GM10248 (cell line): ENCODE results near the gene PTPN3.

Experiments
- CTCF ChIA-PET: fragments of 300-600 bp; sonication (Branson Sonifier 250); formaldehyde crosslinking; extraction: SDS; loops from one replicate; lab custom pipeline; 2021; ENCODE audit warnings: antibody characterized with exemption; lab: Yijun Ruan, JAX
- POLR2A ChIA-PET: fragments of 350-650 bp; sonication (Branson Sonifier 250); formaldehyde crosslinking; extraction: SDS; loops from one replicate; lab custom pipeline; 2020; ENCODE audit warnings: antibody characterized with exemption; lab: Yijun Ruan, JAX
- DNase-seq: peaks from one replicate; pipeline ENCODE4 v3.0.0; 2012; ENCODE audit errors: extremely low spot score
- TF ChIP-seq, protein P1 (sequence below): IDR thresholded peaks from 2 replicates; pipeline ENCODE4 v1.5.1; 2012; ENCODE audit warnings: mild to moderate bottlenecking, low read depth; ENCODE audit errors: extremely low read depth, missing control alignments, control extremely low read depth

Gene PTPN3

DNA sequence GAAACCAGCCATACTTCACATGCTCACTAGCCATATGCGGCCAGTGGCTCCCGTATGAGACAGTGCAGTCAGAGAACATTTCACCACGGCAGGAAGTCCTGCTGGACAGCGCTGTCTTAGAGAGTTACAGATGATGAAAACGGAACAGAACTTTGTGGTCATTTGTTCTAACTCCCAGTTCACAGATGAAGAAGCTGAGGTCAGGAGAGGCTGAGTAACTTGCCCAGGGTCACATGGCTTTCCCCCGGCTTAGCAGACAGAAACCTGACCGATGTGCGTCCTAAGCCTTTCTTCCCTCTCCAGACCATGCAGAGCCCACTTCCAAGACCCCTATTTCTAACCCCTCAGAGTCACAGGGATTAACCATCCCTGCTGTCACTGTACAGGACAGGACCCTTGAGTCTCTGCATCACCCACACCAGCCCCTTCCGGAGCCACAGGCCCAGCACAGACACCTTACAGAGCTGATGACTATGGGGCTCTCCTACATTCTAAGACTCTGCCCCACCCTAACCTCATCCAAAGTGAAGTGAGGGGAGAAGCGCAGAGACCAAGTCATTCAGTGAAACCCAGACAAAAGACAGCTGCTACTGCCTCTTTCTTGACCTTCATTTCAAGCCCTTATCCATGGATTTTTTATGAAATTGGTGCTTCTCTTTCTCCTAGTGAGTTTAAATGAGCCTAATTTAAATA, 86.9 kb downstream of the PTPN3 start:
- TF ChIP-seq, protein P1, sequence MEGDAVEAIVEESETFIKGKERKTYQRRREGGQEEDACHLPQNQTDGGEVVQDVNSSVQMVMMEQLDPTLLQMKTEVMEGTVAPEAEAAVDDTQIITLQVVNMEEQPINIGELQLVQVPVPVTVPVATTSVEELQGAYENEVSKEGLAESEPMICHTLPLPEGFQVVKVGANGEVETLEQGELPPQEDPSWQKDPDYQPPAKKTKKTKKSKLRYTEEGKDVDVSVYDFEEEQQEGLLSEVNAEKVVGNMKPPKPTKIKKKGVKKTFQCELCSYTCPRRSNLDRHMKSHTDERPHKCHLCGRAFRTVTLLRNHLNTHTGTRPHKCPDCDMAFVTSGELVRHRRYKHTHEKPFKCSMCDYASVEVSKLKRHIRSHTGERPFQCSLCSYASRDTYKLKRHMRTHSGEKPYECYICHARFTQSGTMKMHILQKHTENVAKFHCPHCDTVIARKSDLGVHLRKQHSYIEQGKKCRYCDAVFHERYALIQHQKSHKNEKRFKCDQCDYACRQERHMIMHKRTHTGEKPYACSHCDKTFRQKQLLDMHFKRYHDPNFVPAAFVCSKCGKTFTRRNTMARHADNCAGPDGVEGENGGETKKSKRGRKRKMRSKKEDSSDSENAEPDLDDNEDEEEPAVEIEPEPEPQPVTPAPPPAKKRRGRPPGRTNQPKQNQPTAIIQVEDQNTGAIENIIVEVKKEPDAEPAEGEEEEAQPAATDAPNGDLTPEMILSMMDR, result no peak
- POLR2A ChIA-PET, result interaction anchor here (0.5 to 1.0 kb wide), 3 partner anchors 9 to 296 kb away, joined by 3 to 4 read pairs (median 3); no protein-coding TSS in a partner anchor
- CTCF ChIA-PET, result interaction anchor here (0.6 to 5.6 kb wide), 25 partner anchors 8 to 595 kb away, joined by 3 to 79 read pairs (median 4); partner anchors contain the start of gene TMEM245
- DNase-seq, result peak; percentile 68

DNA sequence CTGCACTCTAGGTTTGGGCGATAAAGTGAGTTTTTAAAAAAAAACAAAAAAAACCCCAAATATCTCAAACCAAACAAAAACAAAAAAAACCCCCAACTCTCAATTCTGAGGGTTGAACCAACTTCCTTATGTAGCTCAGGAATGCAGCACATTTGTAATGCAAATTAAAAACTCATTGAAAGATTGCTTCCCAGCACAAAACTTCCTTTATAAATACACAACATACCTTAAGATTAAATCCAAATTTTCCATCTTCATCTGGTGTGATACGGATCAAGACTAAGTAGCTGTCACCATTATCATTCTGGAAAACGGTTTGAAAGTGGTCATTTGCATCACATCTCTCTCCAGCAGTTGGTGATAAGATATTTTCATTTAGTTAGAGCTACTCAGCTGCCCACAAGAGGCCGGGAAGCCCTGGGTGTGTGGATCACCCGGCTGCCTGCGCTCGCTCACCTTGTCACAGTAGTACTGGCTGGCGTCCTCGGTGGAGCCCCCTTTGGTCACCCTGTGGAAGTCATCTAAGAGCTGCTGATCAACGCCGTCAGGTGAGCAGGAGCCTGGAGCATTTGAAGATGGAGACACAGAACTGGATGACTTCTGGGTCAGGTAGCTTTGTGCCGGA, 88.2 kb downstream of the PTPN3 start:
- no peak for DNase-seq
- ChIA-PET CTCF (interaction anchor here (0.9 to 5.6 kb wide), 12 partner anchors 10 to 309 kb away, joined by 3 to 79 read pairs (median 4); no protein-coding TSS in a partner anchor), POLR2A (no interaction called here)
- TF ChIP-seq, protein P1, result peak; percentile 1

DNA sequence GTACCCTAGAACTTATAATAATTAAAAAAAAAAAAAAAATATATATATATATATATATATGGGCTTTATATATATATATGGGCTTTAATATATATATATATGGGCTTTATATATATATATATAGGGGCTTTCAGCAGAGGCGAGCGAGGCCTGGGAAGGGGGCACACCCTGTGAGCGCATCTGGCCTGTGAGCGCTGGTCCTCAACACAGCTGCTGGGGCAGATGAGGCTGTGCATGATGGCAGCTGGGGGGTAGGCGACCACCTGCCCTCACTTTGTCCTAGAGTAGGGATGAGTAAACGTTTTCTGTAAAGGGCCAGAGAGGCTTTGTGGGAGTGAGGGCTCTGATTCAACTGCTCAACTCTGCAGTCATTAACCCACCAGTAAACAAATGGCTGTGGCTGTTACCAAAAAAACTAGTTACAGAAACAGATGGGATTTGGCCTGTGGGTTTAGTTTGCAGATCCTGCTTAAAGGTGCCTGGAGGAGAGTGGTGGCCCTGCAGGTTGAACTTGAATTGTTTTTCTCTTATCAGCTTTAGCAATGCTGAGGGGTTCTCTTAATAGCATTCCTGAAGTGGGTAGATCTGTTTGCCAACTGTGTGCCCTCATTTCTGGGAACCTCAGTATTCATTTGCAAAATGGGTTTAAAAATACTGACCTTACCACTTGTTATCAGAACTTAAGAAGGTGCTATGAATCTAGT, 89.2 kb downstream of the PTPN3 start:
- ChIA-PET CTCF (interaction anchor here (0.5 to 3.8 kb wide), 5 partner anchors 10 to 82 kb away, joined by 3 to 79 read pairs (median 5); no protein-coding TSS in a partner anchor), POLR2A (no interaction called here)
- no peak for DNase-seq

DNA sequence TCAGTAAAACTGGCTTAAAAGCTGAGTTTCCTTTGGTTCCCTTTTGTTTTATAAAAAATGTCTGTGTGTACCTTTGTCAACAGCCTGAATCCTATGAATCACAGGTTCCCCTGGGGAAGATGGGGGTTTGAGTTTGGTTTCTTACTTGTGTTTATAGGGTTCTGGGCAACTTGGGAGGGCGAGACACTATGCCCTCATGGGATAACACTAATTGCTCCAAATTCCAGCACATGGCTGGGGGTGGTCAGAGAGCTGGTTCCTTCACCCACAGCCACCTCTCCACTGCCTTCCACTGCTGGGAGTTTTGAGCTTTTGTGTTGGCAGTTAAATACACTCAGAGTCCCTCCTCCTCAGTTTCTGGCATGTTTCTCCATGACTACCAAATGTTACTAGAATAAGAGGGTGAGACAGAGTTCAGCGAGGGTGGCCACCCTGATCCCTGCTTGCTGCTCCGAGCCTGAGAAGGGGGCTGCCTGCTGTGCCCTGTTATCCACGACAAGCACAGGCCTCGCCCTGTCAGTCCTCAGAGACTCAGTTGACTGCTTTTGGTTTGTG, 94.3 kb downstream of the PTPN3 start:
- ChIA-PET CTCF (interaction anchor here (1.1 to 2.1 kb wide), 4 partner anchors 8 to 293 kb away, joined by 3 to 9 read pairs (median 3); no protein-coding TSS in a partner anchor), POLR2A (no interaction called here)
- no peak for DNase-seq
- TF ChIP-seq, protein P1, result no peak

More for the DNA sequence above, 89.2 kb downstream of the PTPN3 start:
- TF ChIP-seq, protein P1, result no peak

DNA sequence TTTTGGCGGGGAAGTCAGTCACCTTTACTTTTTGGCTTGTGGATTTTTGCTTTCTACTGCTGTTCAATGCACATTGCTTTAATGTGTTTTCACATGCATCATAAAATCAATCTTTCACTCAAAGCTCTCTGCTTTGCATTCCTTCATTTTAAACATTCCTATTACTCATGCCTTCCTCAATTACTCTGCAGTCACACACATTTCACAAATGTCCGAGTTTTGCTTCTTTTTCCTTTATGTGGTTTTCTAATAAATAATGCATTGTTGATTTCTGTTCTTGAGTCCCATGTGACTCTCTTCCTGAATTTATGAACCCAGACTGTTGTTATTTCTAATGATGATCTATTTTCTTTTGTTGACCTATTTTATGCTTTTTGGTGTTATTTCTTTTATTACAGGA, 95.0 kb downstream of the PTPN3 start:
- ChIA-PET CTCF (interaction anchor here (1.4 to 1.6 kb wide), 3 partner anchors 9 to 174 kb away, joined by 3 to 4 read pairs (median 3); no protein-coding TSS in a partner anchor), POLR2A (no interaction called here)
- DNase-seq, result no peak

More for the DNA sequence above, 95.0 kb downstream of the PTPN3 start:
- TF ChIP-seq, protein P1, result no peak
